NK-92 treated with Interleukin-12 subunit alpha and Interleukin-12 subunit beta, amount 100 ng/mL, for 24 hours (cell line): ENCODE data around the gene OR5B21.

ENCODE experiments used
- DNase-seq: peaks from one replicate; lab custom pipeline; 2025; lab: John Stamatoyannopoulos, UW

OR5B21 gene

DNA sequence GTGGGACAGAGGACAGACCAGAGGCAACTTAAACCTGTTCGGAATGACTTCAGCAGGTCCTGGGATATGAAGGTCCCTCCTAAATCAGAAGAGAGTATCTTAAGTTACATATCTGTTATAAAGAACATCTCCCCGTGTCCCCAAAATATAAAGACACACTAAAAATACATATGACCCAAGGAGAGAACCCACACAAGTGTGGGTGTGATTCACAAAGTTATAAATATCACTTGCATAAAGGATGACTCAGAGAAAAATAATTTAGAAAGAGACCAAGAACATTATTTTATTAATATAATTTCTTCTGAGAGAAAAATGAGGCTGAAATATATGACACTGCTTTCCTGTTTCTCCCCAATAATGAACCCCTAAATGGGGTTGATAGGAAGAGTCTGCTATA is 14.2 kb downstream of the OR5B21 start:
- no peak for DNase-seq

DNA sequence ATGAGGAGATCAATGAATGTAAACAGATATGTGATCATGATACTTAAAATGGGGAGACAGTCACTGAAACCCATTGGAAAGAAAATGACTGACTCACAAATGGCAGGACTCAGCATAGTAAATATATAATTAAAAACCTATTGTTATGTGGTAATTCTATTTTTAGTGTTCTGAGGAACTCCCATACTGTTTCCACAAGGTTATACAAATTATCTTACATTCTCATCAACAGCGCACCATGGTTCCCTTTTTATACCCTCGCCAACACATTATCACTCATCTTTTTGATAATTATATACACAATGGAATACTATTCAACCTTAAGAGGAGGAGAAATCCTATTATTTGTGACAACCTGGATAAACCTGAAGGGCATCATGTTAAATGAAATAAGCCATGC is 17.1 kb downstream of the OR5B21 start:
- no peak for DNase-seq

DNA sequence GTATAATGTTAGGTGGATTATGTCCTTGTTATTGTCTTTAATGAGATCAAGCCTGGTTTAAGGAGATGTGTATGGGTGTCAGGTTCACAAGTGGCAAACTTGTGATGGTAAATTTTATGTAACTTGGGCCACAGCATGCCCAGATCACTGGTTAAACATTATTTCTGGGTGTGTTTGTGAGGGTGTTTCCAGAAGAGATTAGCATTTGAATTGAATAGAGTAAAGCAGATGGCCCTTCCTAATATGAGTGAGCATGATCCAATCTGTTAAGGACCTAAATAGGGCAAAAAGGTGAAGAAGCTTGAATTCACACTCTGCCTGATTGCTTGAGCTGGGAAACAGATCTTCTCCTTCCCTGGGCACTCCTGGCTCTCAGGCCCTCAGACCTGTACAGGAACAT is 20.7 kb downstream of the OR5B21 start:
- DNase-seq, result no peak

DNA sequence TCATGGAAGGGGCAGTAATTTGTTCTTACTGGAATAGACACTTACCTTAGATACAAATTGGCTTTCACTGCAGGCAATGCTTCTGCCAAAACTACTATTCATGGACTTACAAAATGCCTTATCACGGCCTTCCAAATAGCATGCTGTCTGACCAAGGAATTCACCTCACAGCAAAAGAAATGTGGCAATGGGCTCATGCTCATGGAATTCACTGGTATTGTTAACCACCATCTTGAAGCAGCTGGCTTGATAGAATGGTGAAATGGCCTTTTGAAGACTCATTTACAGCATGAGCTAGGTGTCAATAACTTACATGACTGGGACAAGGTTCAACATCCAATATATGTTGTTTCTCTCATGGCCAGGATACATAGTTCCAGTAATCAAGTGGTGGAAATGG is 21.9 kb downstream of the OR5B21 start:
- DNase-seq, result no peak

DNA sequence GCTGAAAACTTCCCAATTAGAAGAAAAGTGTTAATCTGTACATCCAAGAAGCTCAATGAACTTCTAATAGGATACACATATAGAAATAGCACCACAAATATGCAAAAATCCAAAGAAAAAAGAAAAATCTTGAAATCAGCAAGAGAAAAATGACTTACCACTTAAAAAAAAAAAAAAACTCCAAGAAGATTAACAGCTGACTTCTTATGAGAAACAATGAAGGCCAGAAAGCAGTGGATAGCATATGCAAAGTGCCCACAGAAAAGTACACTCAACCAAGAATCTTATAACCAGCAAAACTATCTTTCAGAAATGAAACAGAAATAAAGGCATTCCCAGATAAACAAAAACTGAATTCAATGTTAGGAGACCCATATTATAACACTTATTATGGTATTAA is 36.0 kb downstream of the OR5B21 start:
- DNase-seq, result no peak

DNA sequence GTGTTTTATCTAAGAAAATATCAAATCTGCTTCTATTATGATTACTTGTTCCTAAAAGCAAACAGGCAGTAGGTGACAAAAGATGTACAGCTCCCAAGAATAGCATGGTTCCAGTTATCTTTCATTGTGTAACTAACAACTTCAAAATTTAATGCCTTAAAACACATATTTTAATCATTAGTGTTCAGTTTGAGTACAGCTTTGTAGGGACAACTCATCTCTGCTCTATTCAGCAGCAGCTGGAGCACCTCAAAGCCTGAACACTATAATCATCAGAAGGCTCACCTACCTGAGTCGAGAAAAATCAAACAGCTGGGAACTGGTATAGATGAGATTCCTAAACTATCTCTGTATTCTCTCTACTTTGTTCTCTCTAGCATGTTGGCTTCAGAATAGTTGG is 41.6 kb downstream of the OR5B21 start:
- no peak for DNase-seq

DNA sequence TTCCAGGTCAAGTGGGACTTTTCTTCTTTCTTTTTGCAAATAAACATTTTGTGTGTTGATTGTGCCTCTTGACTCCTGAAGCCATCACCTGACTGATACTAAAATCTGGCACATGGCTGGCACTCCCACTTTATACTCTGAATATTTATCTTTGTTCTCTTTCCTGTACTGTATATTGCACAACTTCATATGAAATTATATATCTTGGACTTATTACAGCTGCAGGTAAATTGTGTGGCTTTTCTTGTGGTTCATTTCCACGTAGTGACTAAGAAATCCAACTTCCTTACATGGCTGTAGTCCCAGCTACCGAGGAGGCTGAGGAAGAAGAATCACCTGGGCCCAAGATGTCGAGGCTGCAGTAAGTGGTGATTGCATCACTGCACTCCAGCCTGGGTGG is 42.2 kb downstream of the OR5B21 start:
- DNase-seq, result no peak
